T47D (cell line): ENCODE data around the gene ACTN4.
"Not testable (repeated sequence)": the region's sequence is repeated elsewhere in the genome, so short reads cannot be mapped to it uniquely, and the experiment has no call there.

Source experiments
- DNase-seq, 2 experiments: peaks; one replicate each; pipeline versions ENCODE4 v3.0.0 to v3.0.0-alpha.2; 2011 to 2012; ENCODE audit warnings: low read depth in 1 of 2, low spot score in 1 of 2
- JUND ChIP-seq: IDR thresholded peaks from 2 replicates; pipeline ENCODE4 v1.6.1; 2012; ENCODE audit warnings: low read depth
- in situ Hi-C: cut with HindIII; loops from 2 replicates; pipeline ENCODE4 v1.10.0; 2016; ENCODE audit warnings: low sequenced_read_pairs, low pct_unique_long_range_greater_than_20kb

The ACTN4 gene

GRCh38 chr19:38742906-38743305 is 95.5 kb downstream of the ACTN4 start:
- no peak for DNase-seq
- in situ Hi-C loops = no loop called here
- no peak for TF ChIP-seq JUND

- no peak for DNase-seq
- TF ChIP-seq JUND = no peak
- in situ Hi-C loops = no loop called here
Measured at GRCh38 chr19:38743394-38744297, 96.2 kb downstream of the ACTN4 start.

GRCh38 chr19:38744298-38744681 is 96.8 kb downstream of the ACTN4 start, which contains the start of gene CAPN12:
Gene CAPN12 (minus strand): TSS chr19:38744474. CDS start chr19:38744165, 309 bp downstream.
- no peak for DNase-seq
- TF ChIP-seq JUND = no peak
- in situ Hi-C loops = no loop called here

GRCh38 chr19:38744874-38745273 is 97.4 kb downstream of the ACTN4 start:
- no peak for TF ChIP-seq JUND
- DNase-seq = no peak
- in situ Hi-C loops = no loop called here

GRCh38 chr19:38745316-38745715 is 97.9 kb downstream of the ACTN4 start:
- TF ChIP-seq JUND = no peak
- in situ Hi-C loops = no loop called here
- no peak for DNase-seq

GRCh38 chr19:38753783-38754182 is 106.3 kb downstream of the ACTN4 start:
- in situ Hi-C loops, DNase-seq: not testable (repeated sequence)

GRCh38 chr19:38754196-38754595 is 106.7 kb downstream of the ACTN4 start:
- in situ Hi-C loops, DNase-seq: not testable (repeated sequence)

- no peak for DNase-seq
- no peak for TF ChIP-seq JUND
- in situ Hi-C loops = no loop called here
Measured at GRCh38 chr19:38759590-38760003, 112.1 kb downstream of the ACTN4 start.

GRCh38 chr19:38760805-38761517 is 113.5 kb downstream of the ACTN4 start:
- in situ Hi-C loops, DNase-seq: not testable (repeated sequence)

GRCh38 chr19:38761884-38762389 is 114.5 kb downstream of the ACTN4 start:
- in situ Hi-C loops, DNase-seq: not testable (repeated sequence)

- in situ Hi-C loops = no loop called here
- no peak for DNase-seq
- no peak for TF ChIP-seq JUND
Measured at GRCh38 chr19:38763795-38764220, 116.4 kb downstream of the ACTN4 start.

GRCh38 chr19:38765214-38765613 is 117.8 kb downstream of the ACTN4 start:
- TF ChIP-seq JUND = no peak
- DNase-seq = no peak
- in situ Hi-C loops = no loop called here
